ENCODE measurements around the gene OSM.

GRCh38 chr22:30286331-30286730 lies 19.7 kb upstream of the OSM start:
- no peak for TF ChIP-seq ZNF302 (tag by site-specific recombination; IDR thresholded peaks at IDR 0.05; ENCODE audit: low read depth)
- no peak for TF ChIP-seq YY1 (tag by site-specific recombination; IDR thresholded peaks at IDR 0.05)
- TF ChIP-seq ZNF23 (tag by site-specific recombination; IDR thresholded peaks at IDR 0.05; ENCODE audit: borderline replicate concordance) = no peak
- TF ChIP-seq REST (tag by site-specific recombination; IDR thresholded peaks at IDR 0.05) = no peak
- no peak for TF ChIP-seq ZNF133 (tag by site-specific recombination; IDR thresholded peaks at IDR 0.05)
- no peak for TF ChIP-seq ZNF624 (tag by site-specific recombination; IDR thresholded peaks at IDR 0.05)
- no peak for TF ChIP-seq CTCF (tag by site-specific recombination; IDR thresholded peaks at IDR 0.05)
- no peak for TF ChIP-seq ZNF701 (tag by site-specific recombination; IDR thresholded peaks at IDR 0.05)
- TF ChIP-seq ZNF791 (tag by site-specific recombination; IDR thresholded peaks at IDR 0.05) = no peak
- TF ChIP-seq ZNF274 (IDR thresholded peaks at IDR 0.05; ENCODE audit: low read length) = no peak
- TF ChIP-seq ZNF274 (tag by site-specific recombination; IDR thresholded peaks at IDR 0.05; ENCODE audit: borderline replicate concordance) = no peak
- no peak for TF ChIP-seq ZNF558 (tag by site-specific recombination; IDR thresholded peaks at IDR 0.05)
